HepG2 (cell line): ENCODE data around the gene PSMD5. TPM values are rescaled to one million over a fixed set of nuclear protein-coding genes. Genes with fewer than 3 reads are reported as not detected.

Source experiments
- FOXC1 ChIP-seq: sonication (generic); formaldehyde crosslinking; IDR thresholded peaks from 2 replicates; pipeline ENCODE4 v1.8.0; 2022; ENCODE audit warnings: mild to moderate bottlenecking, missing genetic modification reagents, borderline replicate concordance
- KLF9 ChIP-seq: IDR thresholded peaks from 2 replicates; pipeline ENCODE4 v1.6.1; 2016; ENCODE audit warnings: low read depth
- TARDBP ChIP-seq: sonication (generic); formaldehyde crosslinking; IDR thresholded peaks from 2 replicates; pipeline ENCODE4 v1.8.0; 2022; ENCODE audit warnings: mild to moderate bottlenecking, missing genetic modification reagents
- ZKSCAN1 ChIP-seq: fragments of 150-350 bp; IDR thresholded peaks from 2 replicates; pipeline ENCODE4 v1.6.1; 2014; ENCODE audit warnings: low read length
- ZMYM2 ChIP-seq: sonication (generic); formaldehyde crosslinking; IDR thresholded peaks from 2 replicates; pipeline ENCODE4 v1.8.0; 2022; ENCODE audit warnings: mild to moderate bottlenecking, missing genetic modification reagents
- ZNF263 ChIP-seq: sonication (generic); formaldehyde crosslinking; IDR thresholded peaks from 2 replicates; pipeline ENCODE4 v1.4.0; 2020; ENCODE audit warnings: missing genetic modification reagents
- polyA plus RNA-seq, 8 experiments: library from polyadenylated mRNA; depleted of rRNA in 3 of 8; stranded (reverse) in 7 of 8; unstranded in 1 of 8; fragments of >200 nt; fragmentation: Illumina TruSeq in 4 of 8; extraction: Trizol in 4 of 8; gene quantifications; 2 replicates each; pipeline versions ENCODE4 v1.2.1 to v1.2.3, GENCODE V29; 2011 to 2016; ENCODE audit warnings: low read depth in 4 of 8, missing spikeins in 1 of 8, mixed read lengths in 1 of 8; ENCODE audit not compliant: insufficient read depth in 1 of 8
- total RNA-seq, 5 experiments: library from RNA; depleted of rRNA; stranded (reverse); fragments of >200 nt; fragmentation: Illumina TruSeq; extraction: Trizol; gene quantifications; 2 replicates each; pipeline ENCODE4 v1.2.3, GENCODE V29; 2016; ENCODE audit warnings: low read depth in 1 of 5
- TF ChIP-seq, protein P1 (sequence below): sonication (generic); formaldehyde crosslinking; IDR thresholded peaks from 2 replicates; pipeline ENCODE4 v1.5.1; 2020; ENCODE audit warnings: mild to moderate bottlenecking, missing genetic modification reagents, moderate library complexity
- TF ChIP-seq, protein P2 (sequence below): sonication (generic); formaldehyde crosslinking; IDR thresholded peaks from 2 replicates; pipeline ENCODE4 v1.9.0; 2021; ENCODE audit warnings: mild to moderate bottlenecking, missing genetic modification reagents
- TF ChIP-seq, protein P3 (sequence below): sonication (generic); formaldehyde crosslinking; IDR thresholded peaks from 2 replicates; pipeline ENCODE4 v1.4.0; 2020; ENCODE audit warnings: missing genetic modification reagents
- TF ChIP-seq, protein P4 (sequence below): sonication (generic); formaldehyde crosslinking; IDR thresholded peaks from 2 replicates; pipeline ENCODE4 v1.5.0; 2020; ENCODE audit warnings: mild to moderate bottlenecking, missing genetic modification reagents, moderate library complexity

PSMD5 gene
- total and polyA plus RNA-seq, 2 of the 13 experiments (the other 11 are each of a cell fraction or from before 2014, with no cell fraction given) = 12.7 to 18.1 TPM

DNA sequence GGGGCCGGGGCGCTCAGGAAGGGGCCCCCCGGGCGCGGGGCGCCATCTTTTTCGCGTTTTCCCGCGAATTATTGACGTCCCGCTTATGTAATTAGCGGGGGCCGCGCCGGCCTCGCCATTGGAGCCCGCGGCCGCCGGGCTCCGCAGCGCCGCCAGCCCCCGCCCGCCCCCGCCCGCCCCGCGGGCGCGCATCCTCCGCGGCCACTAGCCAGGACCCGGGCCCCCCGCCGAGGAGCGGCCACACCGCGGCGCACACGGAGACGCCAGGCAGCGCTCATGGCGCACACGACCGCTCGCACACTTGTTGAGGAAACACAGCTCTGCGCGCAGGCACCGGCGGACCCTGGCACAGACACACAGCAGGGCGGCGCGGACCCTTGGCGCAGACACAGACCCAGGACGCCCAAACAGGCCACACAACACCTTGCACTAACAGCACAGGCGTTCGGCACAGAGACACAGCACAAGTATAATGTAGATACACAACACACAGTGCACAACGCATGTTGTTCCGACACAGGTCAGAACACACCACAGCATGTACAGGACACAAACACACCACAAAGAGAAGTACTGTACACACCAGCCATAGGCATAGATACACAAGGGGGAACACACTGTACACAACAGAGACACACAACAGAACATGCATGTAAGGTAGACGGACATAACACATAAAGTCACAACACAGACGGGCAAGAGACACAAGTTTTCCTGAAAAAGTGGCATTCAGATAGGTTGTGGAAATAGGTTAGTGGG, 34.7 kb upstream of the PSMD5 start (continued):
- TF ChIP-seq, protein P1, sequence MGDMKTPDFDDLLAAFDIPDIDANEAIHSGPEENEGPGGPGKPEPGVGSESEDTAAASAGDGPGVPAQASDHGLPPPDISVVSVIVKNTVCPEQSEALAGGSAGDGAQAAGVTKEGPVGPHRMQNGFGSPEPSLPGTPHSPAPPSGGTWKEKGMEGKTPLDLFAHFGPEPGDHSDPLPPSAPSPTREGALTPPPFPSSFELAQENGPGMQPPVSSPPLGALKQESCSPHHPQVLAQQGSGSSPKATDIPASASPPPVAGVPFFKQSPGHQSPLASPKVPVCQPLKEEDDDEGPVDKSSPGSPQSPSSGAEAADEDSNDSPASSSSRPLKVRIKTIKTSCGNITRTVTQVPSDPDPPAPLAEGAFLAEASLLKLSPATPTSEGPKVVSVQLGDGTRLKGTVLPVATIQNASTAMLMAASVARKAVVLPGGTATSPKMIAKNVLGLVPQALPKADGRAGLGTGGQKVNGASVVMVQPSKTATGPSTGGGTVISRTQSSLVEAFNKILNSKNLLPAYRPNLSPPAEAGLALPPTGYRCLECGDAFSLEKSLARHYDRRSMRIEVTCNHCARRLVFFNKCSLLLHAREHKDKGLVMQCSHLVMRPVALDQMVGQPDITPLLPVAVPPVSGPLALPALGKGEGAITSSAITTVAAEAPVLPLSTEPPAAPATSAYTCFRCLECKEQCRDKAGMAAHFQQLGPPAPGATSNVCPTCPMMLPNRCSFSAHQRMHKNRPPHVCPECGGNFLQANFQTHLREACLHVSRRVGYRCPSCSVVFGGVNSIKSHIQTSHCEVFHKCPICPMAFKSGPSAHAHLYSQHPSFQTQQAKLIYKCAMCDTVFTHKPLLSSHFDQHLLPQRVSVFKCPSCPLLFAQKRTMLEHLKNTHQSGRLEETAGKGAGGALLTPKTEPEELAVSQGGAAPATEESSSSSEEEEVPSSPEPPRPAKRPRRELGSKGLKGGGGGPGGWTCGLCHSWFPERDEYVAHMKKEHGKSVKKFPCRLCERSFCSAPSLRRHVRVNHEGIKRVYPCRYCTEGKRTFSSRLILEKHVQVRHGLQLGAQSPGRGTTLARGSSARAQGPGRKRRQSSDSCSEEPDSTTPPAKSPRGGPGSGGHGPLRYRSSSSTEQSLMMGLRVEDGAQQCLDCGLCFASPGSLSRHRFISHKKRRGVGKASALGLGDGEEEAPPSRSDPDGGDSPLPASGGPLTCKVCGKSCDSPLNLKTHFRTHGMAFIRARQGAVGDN = peak; percentile 84
- peak; percentile 62; the same call in 1 of the 2 replicates for TF ChIP-seq FOXC1 (CRISPR knock-in tag)
- TF ChIP-seq TARDBP = no peak
- no peak for TF ChIP-seq KLF9 (CRISPR knock-in tag)
- TF ChIP-seq ZMYM2 (CRISPR knock-in tag) = no peak
- TF ChIP-seq, protein P2, sequence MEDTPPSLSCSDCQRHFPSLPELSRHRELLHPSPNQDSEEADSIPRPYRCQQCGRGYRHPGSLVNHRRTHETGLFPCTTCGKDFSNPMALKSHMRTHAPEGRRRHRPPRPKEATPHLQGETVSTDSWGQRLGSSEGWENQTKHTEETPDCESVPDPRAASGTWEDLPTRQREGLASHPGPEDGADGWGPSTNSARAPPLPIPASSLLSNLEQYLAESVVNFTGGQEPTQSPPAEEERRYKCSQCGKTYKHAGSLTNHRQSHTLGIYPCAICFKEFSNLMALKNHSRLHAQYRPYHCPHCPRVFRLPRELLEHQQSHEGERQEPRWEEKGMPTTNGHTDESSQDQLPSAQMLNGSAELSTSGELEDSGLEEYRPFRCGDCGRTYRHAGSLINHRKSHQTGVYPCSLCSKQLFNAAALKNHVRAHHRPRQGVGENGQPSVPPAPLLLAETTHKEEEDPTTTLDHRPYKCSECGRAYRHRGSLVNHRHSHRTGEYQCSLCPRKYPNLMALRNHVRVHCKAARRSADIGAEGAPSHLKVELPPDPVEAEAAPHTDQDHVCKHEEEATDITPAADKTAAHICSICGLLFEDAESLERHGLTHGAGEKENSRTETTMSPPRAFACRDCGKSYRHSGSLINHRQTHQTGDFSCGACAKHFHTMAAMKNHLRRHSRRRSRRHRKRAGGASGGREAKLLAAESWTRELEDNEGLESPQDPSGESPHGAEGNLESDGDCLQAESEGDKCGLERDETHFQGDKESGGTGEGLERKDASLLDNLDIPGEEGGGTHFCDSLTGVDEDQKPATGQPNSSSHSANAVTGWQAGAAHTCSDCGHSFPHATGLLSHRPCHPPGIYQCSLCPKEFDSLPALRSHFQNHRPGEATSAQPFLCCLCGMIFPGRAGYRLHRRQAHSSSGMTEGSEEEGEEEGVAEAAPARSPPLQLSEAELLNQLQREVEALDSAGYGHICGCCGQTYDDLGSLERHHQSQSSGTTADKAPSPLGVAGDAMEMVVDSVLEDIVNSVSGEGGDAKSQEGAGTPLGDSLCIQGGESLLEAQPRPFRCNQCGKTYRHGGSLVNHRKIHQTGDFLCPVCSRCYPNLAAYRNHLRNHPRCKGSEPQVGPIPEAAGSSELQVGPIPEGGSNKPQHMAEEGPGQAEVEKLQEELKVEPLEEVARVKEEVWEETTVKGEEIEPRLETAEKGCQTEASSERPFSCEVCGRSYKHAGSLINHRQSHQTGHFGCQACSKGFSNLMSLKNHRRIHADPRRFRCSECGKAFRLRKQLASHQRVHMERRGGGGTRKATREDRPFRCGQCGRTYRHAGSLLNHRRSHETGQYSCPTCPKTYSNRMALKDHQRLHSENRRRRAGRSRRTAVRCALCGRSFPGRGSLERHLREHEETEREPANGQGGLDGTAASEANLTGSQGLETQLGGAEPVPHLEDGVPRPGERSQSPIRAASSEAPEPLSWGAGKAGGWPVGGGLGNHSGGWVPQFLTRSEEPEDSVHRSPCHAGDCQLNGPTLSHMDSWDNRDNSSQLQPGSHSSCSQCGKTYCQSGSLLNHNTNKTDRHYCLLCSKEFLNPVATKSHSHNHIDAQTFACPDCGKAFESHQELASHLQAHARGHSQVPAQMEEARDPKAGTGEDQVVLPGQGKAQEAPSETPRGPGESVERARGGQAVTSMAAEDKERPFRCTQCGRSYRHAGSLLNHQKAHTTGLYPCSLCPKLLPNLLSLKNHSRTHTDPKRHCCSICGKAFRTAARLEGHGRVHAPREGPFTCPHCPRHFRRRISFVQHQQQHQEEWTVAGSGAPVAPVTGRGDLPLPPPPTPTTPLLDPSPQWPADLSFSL (CRISPR knock-in tag) = peak; percentile 99
- no peak for TF ChIP-seq ZKSCAN1
- no peak for TF ChIP-seq ZNF263 (CRISPR knock-in tag)
- TF ChIP-seq, protein P3, sequence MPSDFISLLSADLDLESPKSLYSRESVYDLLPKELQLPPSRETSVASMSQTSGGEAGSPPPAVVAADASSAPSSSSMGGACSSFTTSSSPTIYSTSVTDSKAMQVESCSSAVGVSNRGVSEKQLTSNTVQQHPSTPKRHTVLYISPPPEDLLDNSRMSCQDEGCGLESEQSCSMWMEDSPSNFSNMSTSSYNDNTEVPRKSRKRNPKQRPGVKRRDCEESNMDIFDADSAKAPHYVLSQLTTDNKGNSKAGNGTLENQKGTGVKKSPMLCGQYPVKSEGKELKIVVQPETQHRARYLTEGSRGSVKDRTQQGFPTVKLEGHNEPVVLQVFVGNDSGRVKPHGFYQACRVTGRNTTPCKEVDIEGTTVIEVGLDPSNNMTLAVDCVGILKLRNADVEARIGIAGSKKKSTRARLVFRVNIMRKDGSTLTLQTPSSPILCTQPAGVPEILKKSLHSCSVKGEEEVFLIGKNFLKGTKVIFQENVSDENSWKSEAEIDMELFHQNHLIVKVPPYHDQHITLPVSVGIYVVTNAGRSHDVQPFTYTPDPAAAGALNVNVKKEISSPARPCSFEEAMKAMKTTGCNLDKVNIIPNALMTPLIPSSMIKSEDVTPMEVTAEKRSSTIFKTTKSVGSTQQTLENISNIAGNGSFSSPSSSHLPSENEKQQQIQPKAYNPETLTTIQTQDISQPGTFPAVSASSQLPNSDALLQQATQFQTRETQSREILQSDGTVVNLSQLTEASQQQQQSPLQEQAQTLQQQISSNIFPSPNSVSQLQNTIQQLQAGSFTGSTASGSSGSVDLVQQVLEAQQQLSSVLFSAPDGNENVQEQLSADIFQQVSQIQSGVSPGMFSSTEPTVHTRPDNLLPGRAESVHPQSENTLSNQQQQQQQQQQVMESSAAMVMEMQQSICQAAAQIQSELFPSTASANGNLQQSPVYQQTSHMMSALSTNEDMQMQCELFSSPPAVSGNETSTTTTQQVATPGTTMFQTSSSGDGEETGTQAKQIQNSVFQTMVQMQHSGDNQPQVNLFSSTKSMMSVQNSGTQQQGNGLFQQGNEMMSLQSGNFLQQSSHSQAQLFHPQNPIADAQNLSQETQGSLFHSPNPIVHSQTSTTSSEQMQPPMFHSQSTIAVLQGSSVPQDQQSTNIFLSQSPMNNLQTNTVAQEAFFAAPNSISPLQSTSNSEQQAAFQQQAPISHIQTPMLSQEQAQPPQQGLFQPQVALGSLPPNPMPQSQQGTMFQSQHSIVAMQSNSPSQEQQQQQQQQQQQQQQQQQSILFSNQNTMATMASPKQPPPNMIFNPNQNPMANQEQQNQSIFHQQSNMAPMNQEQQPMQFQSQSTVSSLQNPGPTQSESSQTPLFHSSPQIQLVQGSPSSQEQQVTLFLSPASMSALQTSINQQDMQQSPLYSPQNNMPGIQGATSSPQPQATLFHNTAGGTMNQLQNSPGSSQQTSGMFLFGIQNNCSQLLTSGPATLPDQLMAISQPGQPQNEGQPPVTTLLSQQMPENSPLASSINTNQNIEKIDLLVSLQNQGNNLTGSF (CRISPR knock-in tag) = no peak
- TF ChIP-seq, protein P4, sequence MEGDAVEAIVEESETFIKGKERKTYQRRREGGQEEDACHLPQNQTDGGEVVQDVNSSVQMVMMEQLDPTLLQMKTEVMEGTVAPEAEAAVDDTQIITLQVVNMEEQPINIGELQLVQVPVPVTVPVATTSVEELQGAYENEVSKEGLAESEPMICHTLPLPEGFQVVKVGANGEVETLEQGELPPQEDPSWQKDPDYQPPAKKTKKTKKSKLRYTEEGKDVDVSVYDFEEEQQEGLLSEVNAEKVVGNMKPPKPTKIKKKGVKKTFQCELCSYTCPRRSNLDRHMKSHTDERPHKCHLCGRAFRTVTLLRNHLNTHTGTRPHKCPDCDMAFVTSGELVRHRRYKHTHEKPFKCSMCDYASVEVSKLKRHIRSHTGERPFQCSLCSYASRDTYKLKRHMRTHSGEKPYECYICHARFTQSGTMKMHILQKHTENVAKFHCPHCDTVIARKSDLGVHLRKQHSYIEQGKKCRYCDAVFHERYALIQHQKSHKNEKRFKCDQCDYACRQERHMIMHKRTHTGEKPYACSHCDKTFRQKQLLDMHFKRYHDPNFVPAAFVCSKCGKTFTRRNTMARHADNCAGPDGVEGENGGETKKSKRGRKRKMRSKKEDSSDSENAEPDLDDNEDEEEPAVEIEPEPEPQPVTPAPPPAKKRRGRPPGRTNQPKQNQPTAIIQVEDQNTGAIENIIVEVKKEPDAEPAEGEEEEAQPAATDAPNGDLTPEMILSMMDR (CRISPR knock-in tag) = peak; percentile 69
